Measurements from ENCODE around the gene WNT16.
"Not testable (repeated sequence)": the region's sequence is repeated elsewhere in the genome, so short reads cannot be mapped to it uniquely, and the experiment has no call there.

WNT16 gene

GRCh38 chr7:121328508-121329190 lies at the start of gene WNT16:
WNT16 (plus strand) TSS chr7:121329000; CDS start chr7:121329293, 293 bp downstream.
- DNase-seq (ENCODE audit: low read depth), result no peak

- peak; percentile 69 for DNase-seq (ENCODE audit: low read depth)
Observed at GRCh38 chr7:121279060-121279620, 49.7 kb upstream of the WNT16 start.

GRCh38 chr7:121279822-121280221 lies 49.0 kb upstream of the WNT16 start:
- DNase-seq (ENCODE audit: low read depth), result peak; percentile 52

GRCh38 chr7:121280656-121281055 lies 48.1 kb upstream of the WNT16 start:
- DNase-seq (ENCODE audit: low read depth), result no peak

DNA sequence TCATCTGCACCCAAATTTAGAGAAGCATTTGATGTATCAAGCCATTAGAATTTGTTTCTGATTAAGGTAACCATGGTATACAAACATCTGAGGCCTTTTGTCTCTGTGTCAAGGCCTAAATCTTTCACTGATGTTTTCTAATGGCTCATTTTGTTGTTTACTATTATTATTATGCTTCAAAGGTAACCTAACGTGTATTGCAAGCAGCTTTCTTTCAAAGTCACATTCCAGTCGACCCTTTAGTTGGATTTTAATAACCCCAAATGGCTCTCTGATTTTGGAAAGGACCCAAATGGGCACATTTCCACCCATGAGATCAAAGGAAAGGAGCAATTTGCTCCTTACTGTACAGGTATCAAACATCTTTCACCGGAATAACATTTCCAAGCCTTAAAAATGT lies 46.7 kb upstream of the WNT16 start:
- no peak for DNase-seq (ENCODE audit: low read depth)

- no peak for DNase-seq (ENCODE audit: low read depth)
Observed at GRCh38 chr7:121285066-121285667, 43.6 kb upstream of the WNT16 start.

DNA sequence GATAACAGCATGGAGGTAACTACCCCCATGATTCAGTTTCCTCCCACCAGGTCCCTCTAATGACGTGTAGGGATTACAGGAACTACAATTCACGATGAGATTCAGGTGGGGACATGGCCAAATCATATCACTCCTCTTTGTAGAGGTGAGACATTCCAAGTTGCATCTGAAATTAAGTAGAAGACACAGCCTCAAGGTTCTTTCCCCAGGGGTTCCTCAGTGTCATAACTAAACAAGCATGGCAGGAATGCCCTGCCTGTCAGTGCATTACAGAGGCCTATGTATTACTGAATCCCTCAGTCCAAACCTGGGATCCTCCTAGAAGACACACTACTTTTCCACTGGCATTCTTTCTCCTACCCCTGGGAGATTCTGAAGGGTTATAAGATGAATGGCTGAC lies 42.6 kb upstream of the WNT16 start:
- DNase-seq (ENCODE audit: low read depth), result no peak

GRCh38 chr7:121286742-121287734 lies 41.8 kb upstream of the WNT16 start:
- DNase-seq (ENCODE audit: low read depth), result peak; percentile 51

DNA sequence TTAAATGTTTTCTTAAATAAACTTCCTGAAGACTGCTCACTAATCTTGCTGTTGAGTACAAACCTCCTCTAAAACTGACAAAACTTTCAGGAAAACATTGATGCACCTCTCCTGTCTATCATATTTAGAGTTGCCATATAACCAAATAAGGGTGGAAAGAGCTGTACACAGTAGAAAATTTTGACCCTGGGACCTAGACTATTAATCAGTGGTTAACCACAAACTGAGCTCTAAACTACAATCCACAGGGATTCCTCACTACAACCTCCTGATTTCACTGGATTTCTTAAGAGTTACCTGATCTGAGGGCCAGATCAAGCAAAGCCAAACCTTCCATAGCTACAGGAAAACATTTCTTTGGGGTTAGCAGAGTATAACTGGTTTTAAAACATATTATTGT lies 39.9 kb upstream of the WNT16 start:
- peak; percentile 98 for DNase-seq (ENCODE audit: low read depth)

DNA sequence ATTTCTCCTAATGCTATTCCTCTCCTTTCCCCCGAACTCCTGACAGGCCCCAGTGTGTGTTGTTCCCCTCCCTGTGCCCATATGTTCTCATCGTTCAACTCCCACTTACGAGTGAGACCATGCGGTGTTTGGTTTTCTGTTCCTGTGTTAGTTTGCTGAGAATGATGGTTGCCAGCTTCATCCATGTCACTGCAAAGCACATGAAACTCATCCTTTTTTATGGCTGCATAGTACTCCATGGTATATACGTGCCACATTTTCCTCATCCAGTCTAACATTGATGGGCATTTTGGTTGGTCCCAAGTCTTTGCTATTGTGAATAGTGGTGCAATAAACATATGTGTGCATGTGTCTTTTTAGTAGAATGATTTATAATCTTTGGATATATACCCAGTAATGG lies 38.9 kb upstream of the WNT16 start:
- not testable (repeated sequence) for DNase-seq (ENCODE audit: low read depth)

DNA sequence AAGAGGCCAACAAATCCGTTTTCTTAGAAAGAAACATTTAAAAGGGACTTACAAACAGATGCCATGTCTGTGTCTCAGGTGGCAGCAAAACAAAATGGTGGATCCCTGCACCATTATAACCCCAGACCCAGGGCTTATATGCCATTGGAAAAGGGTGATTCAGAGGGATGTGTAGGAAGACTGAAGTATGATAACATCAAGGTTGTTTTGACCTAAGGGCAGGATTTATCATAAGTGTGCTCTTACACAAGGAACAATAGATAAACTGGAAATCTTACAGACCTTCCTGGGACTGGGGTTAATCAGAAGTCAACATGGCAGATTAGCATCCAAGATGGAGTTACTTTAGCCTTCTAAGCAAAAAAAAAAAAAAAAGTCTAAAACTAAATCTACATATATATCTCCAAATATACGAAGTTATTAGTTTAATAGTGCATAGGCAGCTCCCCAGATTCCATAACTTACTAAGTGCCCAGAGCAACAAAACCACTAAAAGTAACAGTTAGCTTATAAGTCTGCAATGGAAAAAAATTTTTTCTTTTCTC lies 34.3 kb upstream of the WNT16 start:
- no peak for DNase-seq (ENCODE audit: low read depth)

DNA sequence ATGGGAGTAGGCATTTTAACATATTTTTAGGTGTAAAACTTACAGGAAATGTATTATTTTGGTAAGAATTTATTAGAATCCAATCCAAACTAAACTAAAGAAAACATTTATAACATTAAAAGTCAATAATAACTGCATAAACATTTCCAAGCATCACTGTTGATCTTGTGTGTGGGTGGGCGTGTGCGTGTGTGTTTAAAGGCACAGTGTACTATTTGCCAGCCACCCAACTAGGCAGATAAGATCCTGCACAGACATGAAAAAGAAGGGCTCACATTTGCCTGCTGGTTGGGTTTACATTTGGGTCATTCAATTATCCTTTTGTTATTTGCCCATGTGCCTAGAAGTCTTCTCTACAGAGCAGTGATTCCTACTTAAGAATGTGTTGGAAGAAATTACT lies 31.0 kb upstream of the WNT16 start:
- no peak for DNase-seq (ENCODE audit: low read depth)

DNA sequence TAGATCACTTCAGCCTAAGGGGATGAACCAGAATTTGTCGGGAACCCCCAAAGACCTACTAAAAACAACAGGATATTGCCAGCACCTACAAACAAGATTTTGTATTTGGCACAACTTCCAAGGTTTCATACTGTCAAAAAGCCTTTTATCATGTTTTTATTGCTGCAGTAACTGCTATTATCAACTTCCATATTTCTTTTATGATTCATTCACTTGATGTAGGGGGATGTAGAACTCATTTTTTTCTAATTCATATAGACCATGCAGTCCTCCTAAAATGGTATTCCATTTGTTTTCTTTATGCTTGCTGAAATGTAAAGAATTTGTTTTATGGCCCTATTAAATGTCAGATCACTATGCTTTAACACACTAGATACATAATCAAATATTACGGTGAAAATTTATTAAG lies 30.0 kb upstream of the WNT16 start:
- no peak for DNase-seq (ENCODE audit: low read depth)

DNA sequence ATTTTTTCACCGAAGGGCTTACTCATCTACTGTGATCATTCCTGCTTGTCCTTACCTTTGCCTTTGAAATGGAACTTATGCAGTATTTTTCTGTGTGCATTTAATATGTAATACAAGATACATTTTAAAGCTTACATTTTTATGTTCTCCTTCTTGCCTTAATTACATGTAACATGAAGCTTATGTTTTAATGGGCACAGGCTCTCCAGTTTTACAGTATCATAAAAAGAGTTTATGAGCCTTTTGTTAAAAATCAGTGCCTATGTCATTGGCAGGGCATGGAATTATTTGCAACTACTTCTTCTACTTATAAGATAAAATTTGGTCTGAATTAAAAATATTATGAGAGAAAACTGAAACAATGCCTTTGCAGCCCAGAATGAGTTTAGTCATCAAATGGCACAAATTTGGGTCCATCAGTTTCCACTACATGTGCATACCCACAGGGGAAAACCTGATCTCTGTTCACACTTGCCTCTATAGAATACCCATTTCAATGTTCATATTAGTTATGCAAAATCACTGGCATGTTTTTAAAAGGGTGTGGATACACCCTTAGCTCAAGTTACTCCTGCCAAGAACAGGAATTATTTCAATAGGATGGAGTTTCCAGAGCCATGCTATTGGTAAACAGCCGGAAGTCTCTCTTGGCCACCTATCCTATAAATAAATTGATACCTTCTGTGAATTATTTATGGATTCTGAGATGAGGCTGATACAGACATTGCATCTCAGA lies 27.9 kb upstream of the WNT16 start:
- DNase-seq (ENCODE audit: low read depth), result no peak

DNA sequence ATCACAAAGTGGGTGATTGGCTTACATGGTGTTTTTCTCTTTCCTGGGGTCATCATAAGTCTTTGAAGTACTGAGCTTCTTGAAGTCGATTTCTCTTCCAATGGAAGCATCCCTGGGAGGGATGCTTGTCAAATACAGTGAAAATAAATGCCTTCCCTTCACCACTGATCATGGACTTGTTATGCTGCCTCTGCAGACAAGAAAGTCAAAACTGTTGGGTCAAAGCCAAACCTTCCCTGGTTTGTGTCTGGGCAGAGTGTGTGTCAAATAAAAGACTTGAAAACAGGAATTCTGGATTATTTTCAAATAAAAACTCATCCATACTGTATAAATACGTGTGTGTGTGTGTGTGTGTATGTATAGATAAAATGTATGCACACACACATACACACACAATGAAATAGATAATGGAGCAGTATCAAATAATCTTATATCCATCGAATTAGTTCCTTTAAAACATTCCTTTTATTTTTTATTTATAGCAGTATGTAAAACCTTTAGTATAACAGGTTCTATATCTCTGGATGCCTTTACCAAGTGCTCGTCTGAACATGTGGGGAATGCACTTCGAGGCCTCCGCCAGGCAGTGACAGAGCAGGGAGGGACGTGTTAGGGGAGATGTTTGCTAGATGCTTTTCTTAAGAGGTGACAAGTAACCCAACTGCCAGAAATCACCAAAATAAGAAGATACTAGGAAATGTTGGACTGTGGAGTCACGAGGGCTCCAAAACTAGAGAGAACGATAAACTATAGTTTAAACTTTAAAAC lies 27.2 kb upstream of the WNT16 start:
- DNase-seq (ENCODE audit: low read depth), result no peak

- DNase-seq (ENCODE audit: low read depth), result peak; percentile 36
Observed at GRCh38 chr7:121302214-121302745, 26.5 kb upstream of the WNT16 start.

DNA sequence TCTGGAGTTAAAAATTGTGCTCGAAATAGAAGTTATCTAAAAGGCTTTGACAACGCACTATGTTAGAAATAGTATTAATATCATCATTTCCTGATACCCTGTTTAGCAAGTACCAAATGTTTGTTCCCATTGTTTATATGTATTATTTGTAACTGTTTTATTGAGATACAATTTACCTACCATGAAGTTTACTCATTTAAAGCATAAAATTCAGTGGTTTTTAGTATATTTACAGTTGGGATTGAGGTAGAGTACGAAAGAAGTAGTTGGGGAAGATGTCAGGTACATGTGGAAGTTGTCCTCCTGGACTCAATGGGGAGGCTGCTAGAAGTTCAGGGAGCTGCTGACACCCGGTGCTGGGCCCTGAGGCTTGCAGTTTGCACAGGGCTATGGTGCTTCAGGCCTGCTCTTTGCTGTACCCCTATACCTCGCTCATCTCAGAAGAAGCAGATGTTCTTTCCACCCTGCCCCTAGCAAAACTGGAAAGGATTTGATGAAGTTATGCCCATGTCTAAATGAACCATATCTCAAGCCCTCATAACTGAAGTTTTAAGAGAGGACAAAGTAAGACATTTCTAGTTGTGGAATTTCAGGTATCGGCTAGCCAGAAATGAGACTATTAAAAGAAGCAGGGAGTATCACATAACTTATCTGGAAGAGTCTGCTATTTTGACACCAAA lies 25.2 kb upstream of the WNT16 start:
- DNase-seq (ENCODE audit: low read depth), result no peak

DNA sequence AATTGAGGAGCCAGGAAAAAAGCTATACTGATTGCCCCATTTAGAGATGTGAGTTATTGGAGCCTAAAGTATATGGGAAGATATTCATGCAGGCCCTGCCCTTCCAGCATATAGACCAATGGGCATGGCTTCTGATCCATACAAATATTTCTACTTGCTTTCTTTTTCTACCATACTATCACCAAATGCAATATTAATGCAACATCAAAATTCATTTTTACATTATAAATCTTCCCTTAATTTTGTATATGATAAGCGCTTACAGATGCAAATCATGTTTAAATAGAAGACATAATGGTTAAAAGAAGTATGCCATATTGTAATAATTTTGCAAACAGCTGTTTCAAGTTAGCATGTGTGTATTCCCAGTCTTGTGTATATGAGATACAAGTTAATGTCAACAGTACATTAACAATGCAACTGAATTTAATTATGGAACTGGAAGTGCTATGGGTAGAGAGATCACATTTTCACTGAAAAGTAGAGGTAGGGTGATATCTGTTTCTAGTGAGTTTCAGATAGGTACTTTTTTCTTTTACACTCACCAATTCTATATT lies 24.6 kb upstream of the WNT16 start:
- DNase-seq (ENCODE audit: low read depth), result no peak

DNA sequence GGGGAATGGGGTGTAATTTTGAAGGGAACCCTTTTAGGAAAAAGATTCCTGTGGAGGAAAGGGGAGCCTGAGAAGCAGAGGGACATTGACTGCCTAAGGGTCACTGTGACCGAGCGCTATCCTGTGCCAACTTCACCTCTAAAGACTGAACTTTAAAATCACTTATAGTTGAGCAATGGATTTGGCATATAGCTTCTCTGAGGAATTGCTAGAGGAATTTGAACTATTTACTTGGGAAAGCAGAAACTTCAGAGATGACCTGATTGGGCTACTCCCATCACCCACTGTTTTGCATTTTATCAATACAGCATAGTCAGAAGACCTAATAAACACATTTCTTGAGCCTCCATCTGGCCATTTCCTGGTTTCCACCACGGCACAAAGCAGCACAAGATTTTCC lies 23.7 kb upstream of the WNT16 start:
- DNase-seq (ENCODE audit: low read depth), result no peak
